ENCODE data around the gene ARID5A.

ARID5A gene

DNA sequence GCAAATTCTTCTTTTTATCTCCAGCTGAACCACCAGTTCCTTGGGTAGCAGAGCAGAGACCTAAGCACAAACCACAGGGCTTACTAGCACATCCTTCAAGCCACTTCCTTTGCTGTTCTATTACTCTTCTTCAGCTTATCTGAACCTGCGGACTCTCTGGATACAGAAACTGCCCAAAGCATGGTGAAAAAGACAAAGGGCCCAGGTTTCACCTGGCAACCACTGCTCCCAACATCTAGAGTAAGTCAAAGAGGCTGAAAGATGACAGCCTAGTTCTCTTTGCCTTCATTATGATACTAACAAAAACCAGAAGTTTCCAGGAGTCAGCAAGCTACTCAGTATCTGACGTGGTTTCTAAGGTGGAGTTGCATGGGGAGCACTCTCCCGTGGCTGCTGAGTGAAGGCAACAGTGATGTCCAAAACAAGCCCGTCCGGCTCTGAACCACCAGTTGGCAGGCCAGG is 58.2 kb downstream of the ARID5A start:
- peaks cover 59 to 65% of the 10 kb centered on the region in 2 donors for H3K36me3 ChIP-seq (ENCODE audit: control insufficient read depth in 2 of 2, insufficient read depth in 2 of 2, low read length in 2 of 2)
- peaks cover 0 to 4% of the 10 kb centered on the region in 2 donors for H3K4me1 ChIP-seq (ENCODE audit: control insufficient read depth in 2 of 2, insufficient read depth in 2 of 2, low read length in 2 of 2)
- no peaks in the 10 kb centered on the region for H3K9me3 ChIP-seq (ENCODE audit: control insufficient read depth in 2 of 2, low read length in 2 of 2)
- H3K4me3 ChIP-seq (ENCODE audit: low read length in 2 of 2), result no peak overlapping the region
- H3K27ac ChIP-seq (ENCODE audit: low read depth in 2 of 2, low read length in 2 of 2), result no peak overlapping the region
- no peaks in the 10 kb centered on the region for H3K27me3 ChIP-seq (ENCODE audit: control insufficient read depth in 2 of 2, insufficient read depth in 2 of 2, low read length in 2 of 2)
- H3K9ac ChIP-seq (ENCODE audit: low read depth in 1 of 2, low read length in 2 of 2), result no peak overlapping the region

DNA sequence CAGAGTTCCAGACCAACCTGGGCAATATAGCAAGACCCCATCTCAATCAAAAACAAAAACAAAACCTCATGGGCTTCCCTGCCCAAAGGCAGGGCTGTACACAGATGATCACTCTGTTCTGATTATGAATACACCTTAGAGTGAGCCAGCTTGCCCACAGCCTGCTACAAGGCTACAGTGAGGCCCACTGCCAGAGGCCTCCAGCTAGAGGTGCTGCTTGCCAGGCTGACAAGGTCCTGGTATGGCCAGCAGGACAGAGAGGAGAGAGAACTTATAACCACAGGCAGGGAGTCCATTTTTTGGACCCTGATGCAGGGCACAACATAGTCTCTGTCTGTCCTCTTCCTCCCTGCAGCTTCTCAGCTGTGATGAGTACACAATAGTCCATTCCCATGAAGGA is 60.0 kb downstream of the ARID5A start:
- no peaks in the 10 kb centered on the region for H3K27me3 ChIP-seq (ENCODE audit: control insufficient read depth in 2 of 2, insufficient read depth in 2 of 2, low read length in 2 of 2)
- no peaks in the 10 kb centered on the region for H3K9me3 ChIP-seq (ENCODE audit: control insufficient read depth in 2 of 2, low read length in 2 of 2)
- no peak overlapping the region for H3K9ac ChIP-seq (ENCODE audit: low read depth in 1 of 2, low read length in 2 of 2)
- no peak overlapping the region for H3K4me3 ChIP-seq (ENCODE audit: low read length in 2 of 2)
- H3K4me1 ChIP-seq (ENCODE audit: control insufficient read depth in 2 of 2, insufficient read depth in 2 of 2, low read length in 2 of 2), result peaks cover 0 to 4% of the 10 kb centered on the region in 2 donors
- no peak overlapping the region for H3K27ac ChIP-seq (ENCODE audit: low read depth in 2 of 2, low read length in 2 of 2)
- H3K36me3 ChIP-seq (ENCODE audit: control insufficient read depth in 2 of 2, insufficient read depth in 2 of 2, low read length in 2 of 2), result peaks cover 76 to 78% of the 10 kb centered on the region in 2 donors

DNA sequence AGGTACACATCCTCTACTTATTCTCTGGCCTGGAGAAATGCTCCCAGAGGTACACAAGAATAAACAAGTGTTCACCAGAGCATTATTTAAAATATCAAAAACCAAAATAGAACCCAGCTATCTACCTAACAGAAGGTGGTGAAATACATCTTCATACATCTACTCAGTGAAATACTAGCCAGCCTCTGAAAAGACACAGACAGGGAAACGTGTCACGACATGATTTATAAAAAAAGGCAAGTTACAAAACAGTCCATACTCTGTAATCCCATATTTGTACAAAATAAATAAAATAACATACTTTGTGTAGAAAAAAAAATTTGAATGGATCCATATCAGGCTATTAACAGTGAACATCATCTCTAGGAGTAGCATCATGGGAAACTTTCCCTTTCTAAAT is 63.4 kb downstream of the ARID5A start:
- H3K9ac ChIP-seq (ENCODE audit: low read depth in 1 of 2, low read length in 2 of 2), result no peak overlapping the region
- no peak overlapping the region for H3K4me3 ChIP-seq (ENCODE audit: low read length in 2 of 2)
- no peaks in the 10 kb centered on the region for H3K27me3 ChIP-seq (ENCODE audit: control insufficient read depth in 2 of 2, insufficient read depth in 2 of 2, low read length in 2 of 2)
- H3K27ac ChIP-seq (ENCODE audit: low read depth in 2 of 2, low read length in 2 of 2), result no peak overlapping the region
- H3K9me3 ChIP-seq (ENCODE audit: control insufficient read depth in 2 of 2, low read length in 2 of 2), result no peaks in the 10 kb centered on the region
- peaks cover 77 to 79% of the 10 kb centered on the region in 2 donors for H3K36me3 ChIP-seq (ENCODE audit: control insufficient read depth in 2 of 2, insufficient read depth in 2 of 2, low read length in 2 of 2)
- H3K4me1 ChIP-seq (ENCODE audit: control insufficient read depth in 2 of 2, insufficient read depth in 2 of 2, low read length in 2 of 2), result peaks cover 2 to 3% of the 10 kb centered on the region in 2 donors

DNA sequence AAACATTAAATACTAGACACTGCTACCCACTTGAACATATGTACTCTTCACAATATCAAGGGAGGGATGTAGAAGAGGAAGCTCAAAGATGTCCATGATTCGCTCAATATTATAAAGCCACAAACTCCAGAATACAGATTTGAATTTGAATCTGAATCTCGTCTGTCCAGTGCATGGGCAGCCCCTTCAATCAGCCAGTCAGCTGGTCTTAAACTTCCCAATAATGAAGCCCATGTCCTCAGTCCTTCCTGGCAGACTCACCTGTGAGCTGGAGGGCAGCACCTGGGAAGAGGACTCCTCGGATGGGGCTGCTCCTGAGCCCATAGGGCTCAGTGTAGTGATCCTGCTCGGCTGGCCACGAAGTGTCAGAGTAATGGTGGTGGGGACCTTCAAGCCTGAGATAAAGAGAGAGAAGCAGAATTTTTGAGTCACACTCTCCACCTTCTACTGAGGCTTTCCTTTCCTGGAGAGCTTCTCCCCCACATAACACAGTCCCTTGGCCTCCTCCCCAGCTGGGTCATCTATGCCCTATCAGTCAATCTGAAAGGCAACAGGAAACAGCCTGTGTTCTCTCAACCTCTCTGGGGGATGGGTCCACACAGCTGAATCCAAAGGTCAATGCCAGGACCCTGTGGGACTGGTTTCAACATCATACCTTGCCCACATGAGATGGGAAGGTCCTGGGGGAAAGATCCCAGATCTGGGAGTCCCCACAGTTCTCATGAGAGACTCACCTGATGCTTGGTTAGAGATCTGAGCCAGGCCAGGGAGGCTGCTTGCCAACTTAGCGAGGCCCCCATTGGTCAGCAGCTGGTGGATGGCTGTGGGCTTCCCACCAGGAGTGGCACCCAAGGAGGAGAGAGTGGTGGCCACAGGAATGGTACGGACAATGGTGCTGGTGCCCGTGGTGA is 65.1 kb downstream of the ARID5A start:
- Histone ChIP-seq H3K4me1 (ENCODE audit: control insufficient read depth in 2 of 2, insufficient read depth in 2 of 2, low read length in 2 of 2) (peaks cover 0 to 3% of the 10 kb centered on the region in 2 donors), H3K36me3 (ENCODE audit: control insufficient read depth in 2 of 2, insufficient read depth in 2 of 2, low read length in 2 of 2) (peaks cover 78 to 80% of the 10 kb centered on the region in 2 donors), H3K9me3 (ENCODE audit: control insufficient read depth in 2 of 2, low read length in 2 of 2) (no peaks in the 10 kb centered on the region), H3K9ac (ENCODE audit: low read depth in 1 of 2, low read length in 2 of 2) (no peak overlapping the region), H3K27me3 (ENCODE audit: control insufficient read depth in 2 of 2, insufficient read depth in 2 of 2, low read length in 2 of 2) (no peaks in the 10 kb centered on the region), H3K27ac (ENCODE audit: low read depth in 2 of 2, low read length in 2 of 2) (peak overlapping the region; percentile 37 to 66), H3K4me3 (ENCODE audit: low read length in 2 of 2) (no peak overlapping the region)
